ENCODE results near the gene GANC.

The GANC gene

DNA sequence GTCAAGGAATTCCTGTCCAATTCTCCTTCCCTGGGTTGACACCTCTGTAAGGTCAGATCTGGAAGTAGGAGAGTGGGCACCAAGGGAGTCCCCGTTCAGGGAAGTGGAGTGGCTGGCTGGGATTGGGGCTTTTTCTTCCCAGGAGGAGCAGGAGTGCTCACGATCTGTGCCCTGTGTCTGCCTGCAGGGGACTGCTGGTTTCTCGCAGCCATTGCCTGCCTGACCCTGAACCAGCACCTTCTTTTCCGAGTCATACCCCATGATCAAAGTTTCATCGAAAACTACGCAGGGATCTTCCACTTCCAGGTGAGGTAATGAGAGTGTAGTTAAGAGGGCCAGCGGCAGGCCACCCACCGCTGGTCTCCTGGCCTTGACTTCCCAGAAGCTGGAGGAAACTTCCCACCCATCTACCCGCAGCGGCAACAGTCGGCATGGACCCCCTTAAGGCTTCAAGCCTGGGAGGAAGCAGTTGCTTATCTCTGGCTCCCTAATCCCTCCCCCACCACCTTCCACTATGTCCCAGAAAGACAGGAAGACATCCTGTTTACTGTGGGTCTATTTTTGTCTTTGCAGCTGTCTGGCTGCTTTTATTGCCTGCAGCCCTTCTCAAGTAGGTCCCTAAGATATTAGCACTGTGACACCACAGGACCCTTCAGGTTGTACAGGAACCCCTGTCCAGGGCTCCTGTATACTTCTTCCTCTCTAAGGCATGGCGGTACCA is 113.1 kb downstream of the GANC start:
- no peak for DNase-seq

- no peak for DNase-seq
Measured at GRCh38 chr15:42387603-42388002, 114.6 kb downstream of the GANC start.

DNA sequence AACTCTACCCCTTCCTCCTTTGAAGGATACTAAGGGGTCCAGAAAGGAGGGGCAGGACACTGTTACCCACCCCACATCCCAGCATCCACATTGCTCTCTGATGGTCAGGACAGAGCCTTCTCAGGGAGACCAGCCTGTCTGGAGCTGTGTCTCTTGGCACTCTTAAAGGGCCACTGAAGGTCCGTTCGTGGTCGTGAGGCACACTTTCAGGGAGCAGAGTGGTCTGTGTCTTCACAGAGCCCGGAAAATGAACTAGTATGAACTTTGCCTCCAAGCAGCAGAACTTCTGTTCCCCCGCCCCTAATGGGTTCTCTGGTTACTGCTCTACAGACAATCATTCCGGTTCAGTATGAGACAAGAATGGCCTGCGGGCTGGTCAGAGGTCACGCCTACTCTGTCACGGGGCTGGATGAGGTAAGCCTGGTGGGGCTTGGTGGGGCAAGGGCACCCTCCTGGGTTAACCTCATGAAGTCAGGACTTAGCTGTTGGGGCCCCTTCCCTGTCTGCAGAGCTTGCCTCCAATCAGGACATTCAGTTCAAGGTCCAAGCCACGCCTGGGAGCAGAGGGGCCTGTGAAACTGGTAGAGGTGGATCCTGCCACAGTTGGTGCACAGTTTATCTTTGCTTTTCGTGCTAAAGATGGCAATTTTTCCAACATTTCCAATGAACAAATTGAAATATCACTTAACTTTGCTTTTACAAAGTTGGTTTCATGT is 119.5 kb downstream of the GANC start:
- no peak for DNase-seq

- DNase-seq: no peak
Measured at GRCh38 chr15:42394106-42394505, 121.1 kb downstream of the GANC start.

GRCh38 chr15:42395838-42396237 is 122.8 kb downstream of the GANC start:
- DNase-seq: no peak

- no peak for DNase-seq
Measured at GRCh38 chr15:42401544-42402454, 128.8 kb downstream of the GANC start.

DNA sequence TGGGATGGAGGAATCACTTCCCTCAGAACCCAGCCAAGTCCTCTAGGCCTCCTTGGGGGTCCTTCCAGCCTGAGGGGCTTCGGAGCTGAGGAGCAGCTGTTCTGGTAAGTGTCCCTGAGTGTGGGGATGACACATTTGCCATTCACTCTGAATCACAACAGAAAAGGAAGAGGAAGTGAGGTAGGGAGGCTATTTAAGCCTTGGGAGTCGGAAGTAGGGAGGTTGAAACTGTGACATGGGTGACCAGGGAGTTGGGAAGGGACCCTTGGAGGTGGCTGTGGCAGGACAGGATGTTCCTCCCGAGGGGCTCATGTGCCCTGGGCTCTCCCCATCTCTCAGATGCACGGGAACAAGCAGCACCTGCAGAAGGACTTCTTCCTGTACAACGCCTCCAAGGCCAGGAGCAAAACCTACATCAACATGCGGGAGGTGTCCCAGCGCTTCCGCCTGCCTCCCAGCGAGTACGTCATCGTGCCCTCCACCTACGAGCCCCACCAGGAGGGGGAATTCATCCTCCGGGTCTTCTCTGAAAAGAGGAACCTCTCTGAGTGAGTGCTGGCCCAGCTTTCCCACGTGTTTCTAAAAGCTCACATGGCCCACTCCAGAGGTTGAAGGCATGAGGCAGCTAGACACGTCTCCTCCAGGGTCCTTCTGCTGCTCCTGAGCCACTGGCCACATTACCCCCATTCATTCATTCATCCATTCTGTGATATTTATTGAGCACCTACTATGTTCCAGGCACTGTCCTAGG is 129.6 kb downstream of the GANC start:
- no peak for DNase-seq

GRCh38 chr15:42403389-42403788 is 130.4 kb downstream of the GANC start:
- DNase-seq: no peak

DNA sequence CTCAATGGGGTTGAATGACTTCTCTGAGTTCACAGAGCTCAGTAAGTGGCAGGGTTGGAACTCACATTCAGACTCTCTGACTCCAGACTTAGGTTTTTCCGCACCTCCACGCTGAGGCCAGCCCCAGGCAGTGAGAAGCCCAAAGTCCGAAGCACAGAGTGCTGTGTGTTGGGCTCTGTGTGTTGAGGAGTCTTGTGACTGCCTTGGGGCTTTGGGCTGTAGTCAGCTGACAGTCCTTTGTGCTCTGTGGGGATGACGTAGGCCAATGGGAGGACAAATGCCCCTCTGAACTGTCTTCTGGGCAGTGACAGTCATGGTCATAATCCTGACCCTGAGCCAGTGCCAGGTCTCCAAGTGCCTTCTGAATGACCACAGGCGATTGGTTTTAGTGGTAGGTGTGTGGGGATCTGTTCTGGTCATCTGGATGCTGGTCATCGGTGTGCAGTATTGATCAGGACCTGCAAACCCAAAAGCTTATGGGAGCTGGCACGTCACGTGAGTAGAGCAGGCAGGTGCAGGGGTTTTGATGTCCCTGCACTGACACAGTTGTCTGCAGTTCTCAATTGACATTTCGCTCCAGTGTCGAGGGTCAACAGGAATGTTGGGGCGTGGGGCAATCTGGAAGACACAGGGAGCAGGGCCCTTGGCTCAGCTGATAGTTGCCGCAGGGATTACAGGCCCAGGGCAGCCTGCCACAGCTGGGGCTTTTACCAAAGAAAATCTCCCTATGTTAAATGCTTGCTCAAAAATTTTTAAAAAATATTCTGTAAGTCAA is 131.6 kb downstream of the GANC start:
- DNase-seq: no peak

GRCh38 chr15:42405863-42406482 is 133.0 kb downstream of the GANC start:
- no peak for DNase-seq

Data from effector CD8-positive, alpha-beta T cell (primary cell).